H1 (cell line): ENCODE results near the gene PGM3. TPM values are rescaled to one million over a fixed set of nuclear protein-coding genes. Genes with fewer than 3 reads are reported as not detected.

Experiments
- CTCF ChIA-PET: fragments of 300-600 bp; sonication (Branson Sonifier 250); formaldehyde crosslinking; loops from one replicate; lab custom pipeline; 2021; ENCODE audit not compliant: partially characterized antibody; lab: Charles Lee
- POLR2A ChIA-PET: fragments of 300-600 bp; sonication (Branson Sonifier 250); formaldehyde crosslinking; loops from one replicate; lab custom pipeline; 2021; ENCODE audit warnings: inconsistent platforms; ENCODE audit not compliant: partially characterized antibody; lab: Charles Lee
- DNase-seq, 2 experiments: peaks; one replicate each; pipeline versions ENCODE4 v3.0.0 to v3.0.0-alpha.2; 2010 to 2022; ENCODE audit warnings: low spot score in 2 of 2, low read depth in 1 of 2, mixed read lengths in 1 of 2
- FAIRE-seq: peaks from 2 replicates; lab custom pipeline; 2011; peaks lifted over from hg19 to GRCh38; lab: Jason Lieb, UNC
- H2AFZ ChIP-seq: 2 replicates; pipeline ENCODE4 v1.8.1; 2012; ENCODE audit warnings: low read length, inconsistent platforms
- H2AK5ac ChIP-seq: 2 replicates; pipeline ENCODE4 v1.6.1; 2013; ENCODE audit warnings: low read depth, low read length
- H2BK120ac ChIP-seq: replicated peaks from 2 replicates; pipeline ENCODE3; 2013; ENCODE audit warnings: low read depth, low read length, inconsistent platforms
- H2BK12ac ChIP-seq: 2 replicates; pipeline ENCODE4 v1.6.1; 2013; ENCODE audit warnings: low read depth, low read length
- H2BK15ac ChIP-seq: 2 replicates; pipeline ENCODE4 v1.6.1; 2013; ENCODE audit warnings: low read length
- H2BK20ac ChIP-seq: 2 replicates; pipeline ENCODE4 v1.6.1; 2013; ENCODE audit warnings: low read length
- H2BK5ac ChIP-seq: 2 replicates; pipeline ENCODE4 v1.6.1; 2013; ENCODE audit warnings: low read depth, low read length
- H3K14ac ChIP-seq: 2 replicates; pipeline ENCODE4 v1.6.1; 2013; ENCODE audit warnings: inconsistent platforms; ENCODE audit not compliant: insufficient read length
- H3K18ac ChIP-seq: 2 replicates; pipeline ENCODE4 v1.6.1; 2013; ENCODE audit warnings: low read length; ENCODE audit errors: extremely low read depth
- H3K23ac ChIP-seq: 2 replicates; pipeline ENCODE4 v1.6.1; 2013; ENCODE audit warnings: inconsistent platforms; ENCODE audit not compliant: insufficient read length
- H3K23me2 ChIP-seq: 2 replicates; pipeline ENCODE4 v1.6.1; 2013; ENCODE audit warnings: low read depth, low read length
- H3K27ac ChIP-seq: 2 replicates; pipeline ENCODE4 v1.6.1; 2011; ENCODE audit warnings: low read depth, low read length, inconsistent platforms
- H3K27me3 ChIP-seq, 4 experiments: replicated peaks in 1 of 4; 1 replicate in 1 of 4; 2 replicates in 3 of 4; pipeline versions ENCODE4 v1.6.1 to v1.8.1; 2011 to 2013; ENCODE audit warnings: low read length in 3 of 4, mild to moderate bottlenecking in 3 of 4, inconsistent platforms in 2 of 4, mixed read lengths in 2 of 4, moderate library complexity in 1 of 4; ENCODE audit not compliant: control insufficient read depth in 3 of 4, insufficient read depth in 3 of 4; ENCODE audit errors: extremely low read depth in 1 of 4
- H3K36me3 ChIP-seq, 4 experiments: 2 replicates each; pipeline versions ENCODE4 v1.6.1 to v1.8.1; 2011 to 2013; ENCODE audit warnings: mild to moderate bottlenecking in 4 of 4, low read length in 3 of 4, moderate library complexity in 2 of 4, control low read depth in 1 of 4, inconsistent platforms in 1 of 4; ENCODE audit not compliant: insufficient read depth in 4 of 4, control insufficient read depth in 2 of 4
- H3K4ac ChIP-seq: replicated peaks from 2 replicates; pipeline ENCODE3; 2013; ENCODE audit warnings: low read length, low read depth, mixed read lengths, inconsistent platforms; ENCODE audit not compliant: insufficient read length
- H3K4me1 ChIP-seq, 4 experiments: replicated peaks in 1 of 4; 1 replicate in 1 of 4; 2 replicates in 3 of 4; pipeline versions ENCODE4 v1.6.1 to v1.8.1; 2011 to 2013; ENCODE audit warnings: low read length in 3 of 4, inconsistent platforms in 2 of 4, mixed read lengths in 1 of 4; ENCODE audit not compliant: insufficient read depth in 4 of 4, control insufficient read depth in 3 of 4
- H3K4me2 ChIP-seq, 2 experiments: 2 replicates each; pipeline versions ENCODE4 v1.6.1 to v1.8.1; 2011 to 2013; ENCODE audit warnings: low read depth in 2 of 2, low read length in 2 of 2, control low read depth in 1 of 2, inconsistent platforms in 1 of 2, mild to moderate bottlenecking in 1 of 2; ENCODE audit not compliant: insufficient read depth in 1 of 2
- H3K4me3 ChIP-seq, 4 experiments: fragments of 200-600, 300-600 bp in 1 of 4; sonication (generic), shearing (Covaris generic), sonication (Bioruptor Twin) in 1 of 4; 2 replicates each; pipeline versions ENCODE4 v1.5.1 to v1.8.1; 2011 to 2016; ENCODE audit warnings: low read length in 4 of 4, low read depth in 3 of 4, control low read depth in 2 of 4, inconsistent platforms in 2 of 4, mild to moderate bottlenecking in 2 of 4, mixed read lengths in 1 of 4, moderate library complexity in 1 of 4; ENCODE audit not compliant: insufficient read depth in 2 of 4; ENCODE audit errors: extremely low read depth in 1 of 4
- H3K56ac ChIP-seq: replicated peaks from 2 replicates; pipeline ENCODE3; 2013; ENCODE audit warnings: low read depth, mild to moderate bottlenecking, mixed read lengths, low read length, inconsistent platforms; ENCODE audit not compliant: insufficient read length
- H3K79me1 ChIP-seq: 2 replicates; pipeline ENCODE4 v1.6.1; 2013; ENCODE audit warnings: low read depth, low read length, control low read depth
- H3K79me2 ChIP-seq, 2 experiments: 2 replicates each; pipeline versions ENCODE4 v1.6.1 to v1.8.1; 2012 to 2013; ENCODE audit warnings: low read length in 2 of 2, mild to moderate bottlenecking in 2 of 2, inconsistent platforms in 1 of 2; ENCODE audit not compliant: insufficient read depth in 2 of 2, control insufficient read depth in 1 of 2
- H3K9ac ChIP-seq, 4 experiments: replicated peaks in 1 of 4; 1 replicate in 1 of 4; 2 replicates in 3 of 4; pipeline versions ENCODE4 v1.6.1 to v1.8.1; 2011 to 2013; ENCODE audit warnings: low read depth in 3 of 4, low read length in 3 of 4, control low read depth in 2 of 4, mild to moderate bottlenecking in 2 of 4, moderate library complexity in 2 of 4, inconsistent platforms in 1 of 4; ENCODE audit errors: extremely low read depth in 1 of 4
- H3K9me3 ChIP-seq, 2 experiments: 2 replicates each; pipeline versions ENCODE4 v1.6.1 to v1.8.1; 2012 to 2013; ENCODE audit warnings: mild to moderate bottlenecking in 2 of 2, moderate library complexity in 2 of 2, control low read depth in 1 of 2, inconsistent platforms in 1 of 2, low read depth in 1 of 2, low read length in 1 of 2, mixed read lengths in 1 of 2; ENCODE audit not compliant: insufficient read depth in 2 of 2
- H4K20me1 ChIP-seq, 2 experiments: replicated peaks in 1 of 2; 2 replicates each; pipeline versions ENCODE3 to v1.8.1; 2011 to 2013; ENCODE audit warnings: inconsistent platforms in 2 of 2, low read length in 2 of 2, mild to moderate bottlenecking in 1 of 2; ENCODE audit not compliant: insufficient read depth in 2 of 2, control insufficient read depth in 1 of 2
- H4K5ac ChIP-seq: 2 replicates; pipeline ENCODE4 v1.6.1; 2013; ENCODE audit warnings: low read length, low read depth, mixed read lengths, inconsistent platforms; ENCODE audit not compliant: insufficient read length
- H4K8ac ChIP-seq: 2 replicates; pipeline ENCODE4 v1.8.0; 2013; ENCODE audit warnings: mild to moderate bottlenecking, moderate library complexity, low read length, inconsistent platforms; ENCODE audit not compliant: insufficient read depth; ENCODE audit errors: extremely low read depth
- H4K91ac ChIP-seq: replicated peaks from 2 replicates; pipeline ENCODE3; 2013; ENCODE audit warnings: low read length, mixed read lengths, inconsistent platforms; ENCODE audit not compliant: insufficient read length
- BCL11A ChIP-seq, 2 experiments: IDR thresholded peaks; one replicate each; pipeline ENCODE4 v1.6.1; 2011; ENCODE audit warnings: low read depth in 2 of 2, low read length in 2 of 2, mild to moderate bottlenecking in 2 of 2
- BRCA1 ChIP-seq: IDR thresholded peaks from 2 replicates; pipeline ENCODE4 v1.6.1; 2012; ENCODE audit warnings: low read depth, low read length, improper control_type of control experiment
- CHD2 ChIP-seq: IDR thresholded peaks from 2 replicates; pipeline ENCODE4 v1.6.1; 2012; ENCODE audit warnings: low read length, improper control_type of control experiment
- HDAC6 ChIP-seq: IDR thresholded peaks from one replicate; pipeline ENCODE4 v1.7.1; 2012; ENCODE audit warnings: low read depth, mild to moderate bottlenecking, inconsistent platforms, low read length, moderate library complexity
- USF2 ChIP-seq: IDR thresholded peaks from 2 replicates; pipeline ENCODE4 v1.6.1; 2011; ENCODE audit warnings: low read length, improper control_type of control experiment
- ZNF274 ChIP-seq: IDR thresholded peaks from 2 replicates; pipeline ENCODE4 v1.7.0; 2012; ENCODE audit warnings: low read length, borderline replicate concordance; ENCODE audit errors: extremely low read depth
- WGBS, 2 experiments: shearing (Covaris generic) in 1 of 2; methylation state at CpG; one replicate each; pipeline versions ENCODE4 v1.1.6 to v1.1.7; 2013 to 2015; ENCODE audit warnings: low lambda C conversion rate in 2 of 2, mixed read lengths in 2 of 2, inconsistent platforms in 1 of 2, low coverage in 1 of 2, missing lambda C conversion rate in 1 of 2; ENCODE audit not compliant: insufficient replicate concordance in 2 of 2, insufficient coverage in 1 of 2, insufficient read length in 1 of 2; ENCODE audit errors: extremely low coverage in 1 of 2, missing lambda C conversion rate in 1 of 2; 5-methylcytosine and 5-hydroxymethylcytosine counted together
- polyA plus RNA-seq, 7 experiments: library from polyadenylated mRNA; depleted of rRNA in 3 of 7; stranded (reverse) in 5 of 7; unstranded in 2 of 7; fragments of >200 nt in 5 of 7; fragments of 200-250 nt in 2 of 7; gene quantifications; 1 replicate in 5 of 7; 2 replicates in 1 of 7; 4 replicates in 1 of 7; pipeline versions ENCODE4 v1.2.1 to v1.2.3, GENCODE V29; 2011 to 2013; ENCODE audit warnings: missing spikeins in 2 of 7, mixed read lengths in 2 of 7
- total RNA-seq: library from RNA; stranded (reverse); fragmentation: NEBNext Ultra II Directional; extraction: Animal tissue kit (Norgen Biotek cat#: 25700); gene quantifications from 2 replicates; pipeline ENCODE4 v1.2.1, GENCODE V29; 2021

PGM3 gene
- total and polyA plus RNA-seq, 2 of the 8 experiments (the other 6 are each of a cell fraction or from before 2014, with no cell fraction given), result 14.5 to 60.5 TPM

- Histone ChIP-seq H3K9me3 (no peaks in the 10 kb centered on the region), H3K4me3 (no peak overlapping the region), H3K4ac (no peak overlapping the region), H3K23me2 (no peaks in the 10 kb centered on the region), H3K27me3 (no peaks in the 10 kb centered on the region), H2AK5ac (no peak overlapping the region), H3K23ac (no peak overlapping the region), H3K79me2 (no peaks in the 10 kb centered on the region), H2AFZ (no peak overlapping the region), H2BK120ac (no peak overlapping the region), H2BK20ac (no peak overlapping the region), H2BK15ac (no peak overlapping the region), H3K9ac (no peak overlapping the region), H3K4me1 (no peaks in the 10 kb centered on the region), H4K8ac (no peak overlapping the region), H2BK5ac (no peak overlapping the region), H4K5ac (no peak overlapping the region), H3K18ac (no peak overlapping the region), H3K27ac (no peak overlapping the region), H3K14ac (no peak overlapping the region), H3K79me1 (no peaks in the 10 kb centered on the region; the same call in 1 of the 2 replicates), H3K56ac (no peak overlapping the region), H3K4me2 (no peak overlapping the region), H4K91ac (no peak overlapping the region), H3K36me3 (peaks cover 9 to 87% (median 57%) of the 10 kb centered on the region in 4 experiments; a peak in 7 of 8 replicates), H2BK12ac (no peak overlapping the region), H4K20me1 (peaks cover 0 to 2% of the 10 kb centered on the region in 2 experiments)
- DNase-seq, result no peak
- 100% methylated on average over 1 of the region's 1 CpG; no CpG with 5 or more reads in 1 of the 2 experiments for WGBS, 2 experiments
- FAIRE-seq, result no peak
- POLR2A ChIA-PET, result no interaction called here
- CTCF ChIA-PET, result interaction anchor here (1.1 kb wide), 1 partner anchor 46 kb away, joined by 3 read pairs; no protein-coding TSS in a partner anchor
- no peak for TF ChIP-seq CHD2
- no peak for TF ChIP-seq BCL11A (IDR thresholded peaks at IDR 0.05; ENCODE audit: low read depth in 2 of 2, low read length in 2 of 2)
- no peak for TF ChIP-seq HDAC6
- TF ChIP-seq USF2, result no peak
- TF ChIP-seq ZNF274, result no peak
- TF ChIP-seq BRCA1, result no peak
Observed at GRCh38 chr6:83169511-83169910, 23.6 kb downstream of the PGM3 start.
